ENCODE results near the gene VARS2.

GRCh38 chr6:30940361-30940986 lies 26.4 kb downstream of the VARS2 start, which contains the start of gene MUCL3:
- TF ChIP-seq POLR2A (IDR thresholded peaks at IDR 0.05) (no peak), CTCF (IDR thresholded peaks at IDR 0.05) (no peak), POLR2AphosphoS5 (IDR thresholded peaks at IDR 0.05) (no peak), EP300 (IDR thresholded peaks at IDR 0.05) (no peak)
